ENCODE measurements around the gene AP2A1.
A peak's percentile ranks its signal among the peaks of the same experiment; 100 is the strongest.

AP2A1 gene

GRCh38 chr19:49802836-49803528 lies 36.2 kb downstream of the AP2A1 start:
- no peak overlapping the region for H3K4me3 ChIP-seq (ENCODE audit: control insufficient read depth, low read depth, low read length)
- TF ChIP-seq CTCF (IDR thresholded peaks at IDR 0.05; ENCODE audit: control insufficient read depth, insufficient read depth, low read depth, low read length, missing control alignments) = no peak
- DNase-seq (ENCODE audit: low read depth) = no peak

- H3K4me3 ChIP-seq (ENCODE audit: control insufficient read depth, low read depth, low read length) = no peak overlapping the region
- TF ChIP-seq CTCF (IDR thresholded peaks at IDR 0.05; ENCODE audit: control insufficient read depth, insufficient read depth, low read depth, low read length, missing control alignments) = no peak
- no peak for DNase-seq (ENCODE audit: low read depth)
These were observed 36.7 kb downstream of the AP2A1 start for GRCh38 chr19:49803529-49803856.

GRCh38 chr19:49805822-49806619 lies 39.2 kb downstream of the AP2A1 start:
- no peak for TF ChIP-seq CTCF (IDR thresholded peaks at IDR 0.05; ENCODE audit: control insufficient read depth, insufficient read depth, low read depth, low read length, missing control alignments)
- no peak overlapping the region for H3K4me3 ChIP-seq (ENCODE audit: control insufficient read depth, low read depth, low read length)

GRCh38 chr19:49806620-49806959 lies 39.8 kb downstream of the AP2A1 start:
- TF ChIP-seq CTCF (IDR thresholded peaks at IDR 0.05; ENCODE audit: control insufficient read depth, insufficient read depth, low read depth, low read length, missing control alignments) = no peak
- no peak for DNase-seq (ENCODE audit: low read depth)
- no peak overlapping the region for H3K4me3 ChIP-seq (ENCODE audit: control insufficient read depth, low read depth, low read length)

More at GRCh38 chr19:49805822-49806619, 39.2 kb downstream of the AP2A1 start:
- no peak for DNase-seq (ENCODE audit: low read depth)

- no peak for DNase-seq (ENCODE audit: low read depth)
- TF ChIP-seq CTCF (IDR thresholded peaks at IDR 0.05; ENCODE audit: control insufficient read depth, insufficient read depth, low read depth, low read length, missing control alignments) = no peak
- H3K4me3 ChIP-seq (ENCODE audit: control insufficient read depth, low read depth, low read length) = no peak overlapping the region
These were observed 40.5 kb downstream of the AP2A1 start for GRCh38 chr19:49807058-49807903.

- TF ChIP-seq CTCF (IDR thresholded peaks at IDR 0.05; ENCODE audit: control insufficient read depth, insufficient read depth, low read depth, low read length, missing control alignments) = no peak
- DNase-seq (ENCODE audit: low read depth) = no peak
- peak overlapping the region; percentile 72; the same call in 1 of the 2 replicates for H3K4me3 ChIP-seq (ENCODE audit: control insufficient read depth, low read depth, low read length)
These were observed 41.3 kb downstream of the AP2A1 start for GRCh38 chr19:49807904-49808675.
